Gastrocnemius medialis (tissue), 4 donors: ENCODE data around the gene CSF1.

Experiments
- POLR2A ChIP-seq, 2 donors: fragments of 450-650 bp; IDR thresholded peaks; one replicate each; pipeline ENCODE4 v1.6.1; 2017; ENCODE audit warnings: antibody characterized with exemption in 2 of 2, mild to moderate bottlenecking in 2 of 2, moderate library complexity in 2 of 2
- TF ChIP-seq, protein P1 (sequence below), 5 experiments: fragments of 450-650 bp in 3 of 5; fragments of 200-600 bp in 2 of 5; sonication (generic) in 2 of 5; IDR thresholded peaks in 4 of 5; conservative IDR thresholded peaks in 1 of 5; 1 replicate in 4 of 5; 2 replicates in 1 of 5; pipeline ENCODE4 v1.5.1; 2016 to 2019; ENCODE audit warnings: antibody characterized with exemption in 5 of 5, mild to moderate bottlenecking in 3 of 5, moderate library complexity in 3 of 5

DNA sequence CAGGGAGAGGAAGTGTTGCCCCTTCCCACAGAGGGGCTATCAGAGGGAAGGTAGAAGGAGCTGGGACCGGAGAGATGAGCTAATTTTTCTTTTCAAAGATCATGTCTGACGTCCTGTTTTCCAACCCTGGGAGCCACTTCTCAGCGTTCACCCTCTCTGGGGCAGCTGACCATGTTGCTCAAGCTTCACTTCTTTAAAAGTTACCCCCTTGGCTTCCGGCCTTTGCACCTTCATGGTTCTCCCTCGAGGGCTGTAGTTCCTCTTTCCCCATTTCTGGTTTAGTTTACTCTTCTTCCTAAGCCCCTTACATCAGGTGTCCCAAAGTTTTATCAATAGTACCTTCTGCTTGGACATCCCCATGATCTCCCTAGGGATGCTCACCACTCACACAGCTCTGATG is 23.8 kb upstream of the CSF1 start:
- TF ChIP-seq, protein P1, sequence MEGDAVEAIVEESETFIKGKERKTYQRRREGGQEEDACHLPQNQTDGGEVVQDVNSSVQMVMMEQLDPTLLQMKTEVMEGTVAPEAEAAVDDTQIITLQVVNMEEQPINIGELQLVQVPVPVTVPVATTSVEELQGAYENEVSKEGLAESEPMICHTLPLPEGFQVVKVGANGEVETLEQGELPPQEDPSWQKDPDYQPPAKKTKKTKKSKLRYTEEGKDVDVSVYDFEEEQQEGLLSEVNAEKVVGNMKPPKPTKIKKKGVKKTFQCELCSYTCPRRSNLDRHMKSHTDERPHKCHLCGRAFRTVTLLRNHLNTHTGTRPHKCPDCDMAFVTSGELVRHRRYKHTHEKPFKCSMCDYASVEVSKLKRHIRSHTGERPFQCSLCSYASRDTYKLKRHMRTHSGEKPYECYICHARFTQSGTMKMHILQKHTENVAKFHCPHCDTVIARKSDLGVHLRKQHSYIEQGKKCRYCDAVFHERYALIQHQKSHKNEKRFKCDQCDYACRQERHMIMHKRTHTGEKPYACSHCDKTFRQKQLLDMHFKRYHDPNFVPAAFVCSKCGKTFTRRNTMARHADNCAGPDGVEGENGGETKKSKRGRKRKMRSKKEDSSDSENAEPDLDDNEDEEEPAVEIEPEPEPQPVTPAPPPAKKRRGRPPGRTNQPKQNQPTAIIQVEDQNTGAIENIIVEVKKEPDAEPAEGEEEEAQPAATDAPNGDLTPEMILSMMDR (IDR thresholded peaks at IDR 0.05 in 4 of 5, conservative IDR thresholded peaks at IDR 0.05 in 1 of 5) = no peak
- no peak for TF ChIP-seq POLR2A (IDR thresholded peaks at IDR 0.05)
